HepG2 (cell line): ENCODE results near the gene SPACA4.

Experiments used
- CTCF ChIP-seq: sonication (generic); formaldehyde crosslinking; IDR thresholded peaks from 2 replicates; pipeline ENCODE4 v1.5.0; 2020; ENCODE audit warnings: mild to moderate bottlenecking, missing genetic modification reagents, moderate library complexity
- GPN1 ChIP-seq: sonication (generic); formaldehyde crosslinking; IDR thresholded peaks from 2 replicates; pipeline ENCODE4 v1.5.1; 2020; ENCODE audit warnings: missing genetic modification reagents, borderline replicate concordance
- PHF8 ChIP-seq: sonication (generic); formaldehyde crosslinking; IDR thresholded peaks from 2 replicates; pipeline ENCODE4 v1.5.0; 2020; ENCODE audit warnings: missing genetic modification reagents
- POLR2AphosphoS5 ChIP-seq: IDR thresholded peaks from 2 replicates; pipeline ENCODE4 v1.6.1; 2012; ENCODE audit warnings: low read depth, low read length
- ZNF660 ChIP-seq: sonication (generic); formaldehyde crosslinking; IDR thresholded peaks from 2 replicates; pipeline ENCODE4 v1.5.1; 2020; ENCODE audit warnings: mild to moderate bottlenecking, low read depth, missing genetic modification reagents, borderline replicate concordance

- TF ChIP-seq CTCF (CRISPR knock-in tag) = no peak
- no peak for TF ChIP-seq ZNF660
- TF ChIP-seq PHF8 = no peak
- TF ChIP-seq POLR2AphosphoS5 = no peak
- no peak for TF ChIP-seq GPN1 (CRISPR knock-in tag)
These were observed 50.4 kb downstream of the SPACA4 start for GRCh38 chr19:48656840-48657474.
